ENCODE data around the gene GTPBP3. TPM values are rescaled to one million over a fixed set of nuclear protein-coding genes. Genes with fewer than 3 reads are reported as not detected.
A peak's percentile ranks its signal among the peaks of the same experiment; 100 is the strongest.

The GTPBP3 gene
- total RNA-seq, 1 donor from 2014 or later, result 61.2 TPM

GRCh38 chr19:17324357-17325114 is 12.8 kb upstream of the GTPBP3 start:
- peaks cover 12% of the 10 kb centered on the region for H3K9me3 Mint-ChIP-seq (ENCODE audit: unreplicated experiment)
- TF ChIP-seq, protein P1, sequence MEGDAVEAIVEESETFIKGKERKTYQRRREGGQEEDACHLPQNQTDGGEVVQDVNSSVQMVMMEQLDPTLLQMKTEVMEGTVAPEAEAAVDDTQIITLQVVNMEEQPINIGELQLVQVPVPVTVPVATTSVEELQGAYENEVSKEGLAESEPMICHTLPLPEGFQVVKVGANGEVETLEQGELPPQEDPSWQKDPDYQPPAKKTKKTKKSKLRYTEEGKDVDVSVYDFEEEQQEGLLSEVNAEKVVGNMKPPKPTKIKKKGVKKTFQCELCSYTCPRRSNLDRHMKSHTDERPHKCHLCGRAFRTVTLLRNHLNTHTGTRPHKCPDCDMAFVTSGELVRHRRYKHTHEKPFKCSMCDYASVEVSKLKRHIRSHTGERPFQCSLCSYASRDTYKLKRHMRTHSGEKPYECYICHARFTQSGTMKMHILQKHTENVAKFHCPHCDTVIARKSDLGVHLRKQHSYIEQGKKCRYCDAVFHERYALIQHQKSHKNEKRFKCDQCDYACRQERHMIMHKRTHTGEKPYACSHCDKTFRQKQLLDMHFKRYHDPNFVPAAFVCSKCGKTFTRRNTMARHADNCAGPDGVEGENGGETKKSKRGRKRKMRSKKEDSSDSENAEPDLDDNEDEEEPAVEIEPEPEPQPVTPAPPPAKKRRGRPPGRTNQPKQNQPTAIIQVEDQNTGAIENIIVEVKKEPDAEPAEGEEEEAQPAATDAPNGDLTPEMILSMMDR (IDR thresholded peaks at IDR 0.05; ENCODE audit: partially characterized antibody, unreplicated experiment), result no peak
- DNase-seq, result no peak

GRCh38 chr19:17325133-17325532 is 12.2 kb upstream of the GTPBP3 start:
- no peak for DNase-seq
- no peaks in the 10 kb centered on the region for H3K36me3 Mint-ChIP-seq (ENCODE audit: unreplicated experiment)
- H3K4me3 Mint-ChIP-seq (ENCODE audit: unreplicated experiment), result no peak overlapping the region
- TF ChIP-seq, protein P1 (IDR thresholded peaks at IDR 0.05; ENCODE audit: partially characterized antibody, unreplicated experiment), result no peak
- peaks cover 14% of the 10 kb centered on the region for H3K4me1 Mint-ChIP-seq (ENCODE audit: low read depth, unreplicated experiment)
- no peak overlapping the region for H3K27ac Mint-ChIP-seq (ENCODE audit: unreplicated experiment)
- peaks cover 10% of the 10 kb centered on the region for H3K9me3 Mint-ChIP-seq (ENCODE audit: unreplicated experiment)
- H3K27me3 Mint-ChIP-seq (ENCODE audit: unreplicated experiment), result peaks cover 9% of the 10 kb centered on the region

More at GRCh38 chr19:17324357-17325114, 12.8 kb upstream of the GTPBP3 start:
- H3K4me1 Mint-ChIP-seq (ENCODE audit: low read depth, unreplicated experiment), result peaks cover 16% of the 10 kb centered on the region
- H3K36me3 Mint-ChIP-seq (ENCODE audit: unreplicated experiment), result no peaks in the 10 kb centered on the region
- peaks cover 9% of the 10 kb centered on the region for H3K27me3 Mint-ChIP-seq (ENCODE audit: unreplicated experiment)
- no peak overlapping the region for H3K27ac Mint-ChIP-seq (ENCODE audit: unreplicated experiment)
- no peak overlapping the region for H3K4me3 Mint-ChIP-seq (ENCODE audit: unreplicated experiment)

GRCh38 chr19:17325881-17326594 is 11.3 kb upstream of the GTPBP3 start:
- no peaks in the 10 kb centered on the region for H3K36me3 Mint-ChIP-seq (ENCODE audit: unreplicated experiment)
- TF ChIP-seq, protein P1 (IDR thresholded peaks at IDR 0.05; ENCODE audit: partially characterized antibody, unreplicated experiment), result no peak
- no peak overlapping the region for H3K4me3 Mint-ChIP-seq (ENCODE audit: unreplicated experiment)
- peaks cover 16% of the 10 kb centered on the region for H3K4me1 Mint-ChIP-seq (ENCODE audit: low read depth, unreplicated experiment)
- H3K9me3 Mint-ChIP-seq (ENCODE audit: unreplicated experiment), result peaks cover 10% of the 10 kb centered on the region
- H3K27me3 Mint-ChIP-seq (ENCODE audit: unreplicated experiment), result peaks cover 11% of the 10 kb centered on the region
- DNase-seq, result no peak
- peak overlapping the region; percentile 22 for H3K27ac Mint-ChIP-seq (ENCODE audit: unreplicated experiment)

- Mint-ChIP-seq H3K27ac (ENCODE audit: unreplicated experiment) (no peak overlapping the region), H3K4me3 (ENCODE audit: unreplicated experiment) (no peak overlapping the region), H3K27me3 (ENCODE audit: unreplicated experiment) (peaks cover 11% of the 10 kb centered on the region), H3K9me3 (ENCODE audit: unreplicated experiment) (peaks cover 10% of the 10 kb centered on the region), H3K36me3 (ENCODE audit: unreplicated experiment) (no peaks in the 10 kb centered on the region), H3K4me1 (ENCODE audit: low read depth, unreplicated experiment) (peaks cover 16% of the 10 kb centered on the region)
- DNase-seq, result no peak
- TF ChIP-seq, protein P1 (IDR thresholded peaks at IDR 0.05; ENCODE audit: partially characterized antibody, unreplicated experiment), result no peak
Measured at GRCh38 chr19:17326595-17326966, 10.8 kb upstream of the GTPBP3 start.
